ENCODE results near the gene VTI1B.
"Not testable (repeated sequence)": the region's sequence is repeated elsewhere in the genome, so short reads cannot be mapped to it uniquely, and the experiment has no call there.

VTI1B gene, protein sequence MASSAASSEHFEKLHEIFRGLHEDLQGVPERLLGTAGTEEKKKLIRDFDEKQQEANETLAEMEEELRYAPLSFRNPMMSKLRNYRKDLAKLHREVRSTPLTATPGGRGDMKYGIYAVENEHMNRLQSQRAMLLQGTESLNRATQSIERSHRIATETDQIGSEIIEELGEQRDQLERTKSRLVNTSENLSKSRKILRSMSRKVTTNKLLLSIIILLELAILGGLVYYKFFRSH

DNA sequence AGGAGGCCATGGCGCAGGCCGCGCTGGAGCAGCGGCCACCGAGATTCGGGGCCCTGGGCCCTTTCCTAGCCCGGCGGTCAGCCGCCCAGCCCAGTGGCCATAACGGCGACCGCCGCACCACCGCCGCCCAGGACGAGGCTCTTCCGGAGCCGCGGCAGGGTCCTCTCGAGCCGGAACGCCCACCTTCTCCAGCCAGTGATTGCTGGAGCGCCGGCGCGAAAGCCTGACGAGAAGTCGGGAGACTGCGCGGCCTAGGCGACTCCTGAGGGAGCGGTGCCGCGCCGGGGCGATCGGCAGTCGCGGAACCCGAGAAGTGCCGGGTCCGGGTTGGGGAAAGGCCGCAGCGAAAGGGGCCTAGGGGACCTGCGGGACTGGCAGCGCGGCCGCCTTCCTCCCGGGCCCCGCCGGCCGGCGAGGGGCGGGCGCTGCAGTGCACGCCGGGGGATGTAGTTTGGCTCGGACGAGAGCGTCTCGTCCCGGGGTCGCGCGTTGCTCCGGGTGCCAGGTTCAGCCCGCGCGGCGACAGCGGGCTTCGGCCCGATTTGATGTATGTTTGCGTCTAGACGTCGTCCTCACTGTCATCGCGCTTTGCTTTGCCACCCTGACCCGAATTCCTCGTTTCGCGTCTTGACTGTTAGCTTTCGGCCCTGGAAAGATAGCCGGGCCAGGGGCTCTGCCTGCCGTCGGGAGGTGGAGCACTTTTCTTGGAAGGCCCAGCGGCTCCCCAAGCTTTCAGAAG lies at the start of gene VTI1B:
Gene VTI1B (minus strand): TSS at position 153 of the 739 bp plus-strand sequence. CDS start 143 bp downstream, at position 10.
- peak; percentile 76 to 85 for DNase-seq

- peak; percentile 15 to 61 for DNase-seq
Observed at GRCh38 chr14:67722293-67722692, 47.9 kb upstream of the VTI1B start.

DNA sequence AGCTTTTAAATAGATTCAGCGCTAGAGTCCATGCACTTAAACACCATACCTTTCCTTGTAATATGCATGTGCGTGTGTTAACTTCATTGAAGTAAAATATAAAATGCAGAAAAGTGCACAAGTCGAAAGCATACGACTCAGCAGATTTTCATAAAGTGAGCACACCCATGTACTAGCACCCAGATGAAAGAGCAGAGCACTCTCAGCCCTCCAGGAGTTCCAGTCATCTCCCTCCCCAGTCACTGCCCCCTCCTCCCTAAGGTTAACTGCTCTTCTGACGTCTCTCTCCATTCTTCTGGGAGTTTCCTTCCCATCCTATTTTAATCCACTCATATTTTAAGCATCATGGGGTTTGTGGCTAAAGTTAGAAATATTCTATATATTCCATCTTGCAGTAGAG lies 47.4 kb upstream of the VTI1B start:
- no peak for DNase-seq

- DNase-seq: no peak
Observed at GRCh38 chr14:67719866-67720265, 45.4 kb upstream of the VTI1B start.

GRCh38 chr14:67719385-67719784 lies 45.0 kb upstream of the VTI1B start:
- DNase-seq: not testable (repeated sequence)

GRCh38 chr14:67718265-67718664 lies 43.8 kb upstream of the VTI1B start:
- DNase-seq: no peak

DNA sequence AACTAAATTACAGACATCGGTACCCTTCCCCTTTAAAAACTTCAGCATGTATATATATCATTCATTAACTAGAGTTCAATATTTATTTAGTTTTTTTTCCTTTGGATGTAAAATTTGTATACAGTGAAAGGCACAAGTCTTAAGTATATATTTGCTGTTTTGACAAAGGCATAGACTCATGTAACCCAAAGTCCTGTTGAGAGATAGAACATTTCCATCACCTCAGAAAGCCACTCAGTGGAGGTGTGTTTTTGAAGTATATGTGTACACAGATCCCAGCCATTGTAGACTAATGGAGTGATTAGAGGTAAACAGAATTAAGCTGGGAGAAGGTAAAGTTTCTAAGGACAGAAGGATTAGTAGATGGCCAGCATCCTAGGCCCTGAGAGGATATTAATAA lies 42.6 kb upstream of the VTI1B start:
- DNase-seq: no peak

- no peak for DNase-seq
Observed at GRCh38 chr14:67710209-67710608, 35.8 kb upstream of the VTI1B start.

DNA sequence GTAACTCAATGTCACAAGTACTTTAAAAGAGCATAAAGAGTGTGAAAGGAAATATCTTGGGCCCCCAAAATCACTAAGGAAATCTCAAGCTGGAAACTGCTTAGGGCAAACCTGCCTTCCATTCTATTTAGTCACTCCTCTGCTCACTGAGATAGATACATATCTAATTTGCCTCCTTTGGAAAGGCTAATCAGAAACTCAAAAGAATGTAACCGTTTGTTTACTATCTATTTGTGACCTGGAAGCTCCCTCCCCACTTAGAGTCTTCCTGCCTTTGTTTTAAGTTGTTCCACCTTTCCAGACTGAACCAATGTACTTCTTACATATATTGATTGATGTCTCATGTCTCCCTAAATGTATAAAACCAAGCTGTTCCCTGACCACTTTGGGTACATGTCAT lies 35.4 kb upstream of the VTI1B start:
- DNase-seq: not testable (repeated sequence)

GRCh38 chr14:67709346-67709745 lies 34.9 kb upstream of the VTI1B start:
- DNase-seq: not testable (repeated sequence)

GRCh38 chr14:67705211-67705610 lies 30.8 kb upstream of the VTI1B start:
- DNase-seq: no peak

DNA sequence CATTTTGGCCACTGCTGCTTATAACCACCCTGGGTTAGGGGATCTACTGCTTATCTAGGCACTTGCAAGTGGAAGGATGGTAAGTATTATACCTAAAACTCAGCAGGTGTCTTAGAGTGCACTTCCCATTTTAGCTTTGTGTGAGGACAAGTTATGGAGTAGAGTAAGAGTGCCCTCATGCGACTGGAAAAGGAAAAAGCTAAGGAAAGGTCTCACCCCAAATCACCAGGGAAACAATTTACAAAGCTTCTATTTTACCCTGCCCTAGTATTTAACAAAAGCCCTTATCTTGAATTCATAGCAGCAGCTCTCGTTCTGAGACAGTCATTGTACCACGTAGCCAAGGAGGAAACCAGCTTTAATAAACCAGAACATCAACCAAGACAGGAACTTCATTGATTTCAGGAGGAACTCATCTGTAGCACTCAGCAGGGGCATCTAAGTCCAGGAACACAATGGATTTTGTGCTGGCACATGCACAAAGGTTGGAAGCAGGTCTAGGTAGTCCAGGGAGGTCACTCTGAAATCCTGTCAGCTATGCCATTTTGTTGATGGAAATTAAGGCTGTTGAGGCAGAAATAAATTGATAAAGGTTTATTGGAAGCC lies 30.2 kb upstream of the VTI1B start:
- DNase-seq: peak; percentile 63 to 84

DNA sequence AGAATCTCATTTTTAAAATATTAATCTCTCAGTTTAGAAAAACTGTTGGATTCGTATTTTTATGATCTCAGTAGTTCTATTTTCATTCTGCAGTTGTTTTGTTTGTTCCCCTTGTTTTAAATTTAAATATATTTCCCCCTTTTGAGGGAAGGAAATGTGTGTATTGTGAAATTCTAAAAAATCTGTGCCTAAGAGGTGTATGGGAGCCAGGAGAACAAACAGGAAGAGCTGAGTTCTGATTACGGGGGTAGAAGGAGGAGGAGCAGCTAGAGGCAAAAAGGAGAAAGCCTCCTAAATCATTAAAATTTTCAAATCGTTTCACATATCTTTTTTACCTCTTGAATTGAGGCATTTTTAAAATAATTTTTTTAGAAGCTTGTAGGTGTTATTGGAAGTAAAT lies 29.6 kb upstream of the VTI1B start:
- no peak for DNase-seq

- not testable (repeated sequence) for DNase-seq
Observed at GRCh38 chr14:67701492-67701891, 27.1 kb upstream of the VTI1B start, which contains the start of gene RDH12. TSS of gene RDH12 (plus strand) at chr14:67701886. CDS start at chr14:67722643, 20,757 bp downstream.

- DNase-seq: no peak
Observed at GRCh38 chr14:67698179-67698578, 23.7 kb upstream of the VTI1B start.

GRCh38 chr14:67697006-67697405 lies 22.6 kb upstream of the VTI1B start:
- DNase-seq: no peak

- peak; percentile 99 for DNase-seq
Observed at GRCh38 chr14:67695394-67695949, 21.0 kb upstream of the VTI1B start, which contains the start of gene RDH11. TSS of gene RDH11 (minus strand) at chr14:67695764. CDS start at chr14:67695703, 61 bp downstream.

- peak; percentile 57 to 85 for DNase-seq
Observed at GRCh38 chr14:67694791-67695393, 20.5 kb upstream of the VTI1B start.

DNA sequence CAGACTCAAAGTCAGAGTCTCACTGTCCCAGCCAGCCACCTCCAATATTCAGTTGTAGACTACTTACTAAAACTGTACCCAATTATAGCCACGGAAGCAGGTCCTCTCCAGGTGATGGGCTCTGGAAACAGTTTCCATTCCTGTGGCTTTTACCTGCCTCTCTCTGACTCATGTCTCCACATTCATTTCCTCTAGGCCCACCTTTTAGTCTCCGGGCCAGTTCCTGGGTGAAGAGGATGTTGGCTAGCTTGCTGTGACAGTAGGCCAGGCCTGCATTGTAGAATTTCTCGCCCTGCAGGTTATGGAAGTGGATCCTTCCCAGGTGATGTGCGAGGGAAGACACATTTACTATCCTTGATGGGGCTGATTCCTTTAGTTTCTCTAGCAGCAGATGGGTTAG lies 15.6 kb upstream of the VTI1B start:
- no peak for DNase-seq

DNA sequence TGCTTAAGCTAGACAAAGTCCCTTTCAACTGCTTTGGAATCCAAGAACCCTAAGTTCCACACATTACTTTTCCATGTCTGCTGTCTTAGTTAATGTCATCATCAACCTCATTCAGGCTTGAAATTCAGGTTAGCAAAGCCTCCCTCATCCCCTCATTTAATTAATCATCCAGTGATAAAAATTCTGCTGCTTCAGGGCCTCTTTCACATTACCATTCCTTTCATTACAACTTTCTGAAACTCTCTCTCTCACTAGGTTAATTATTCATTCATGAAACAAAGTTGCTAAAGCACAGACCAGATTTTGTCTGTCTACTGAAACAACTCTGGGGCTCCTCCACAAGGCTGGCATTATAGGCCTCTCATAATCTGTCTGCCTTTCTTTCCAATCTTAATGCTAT lies 9.4 kb upstream of the VTI1B start:
- DNase-seq: no peak

GRCh38 chr14:67680941-67681340 lies 6.5 kb upstream of the VTI1B start:
- no peak for DNase-seq

GRCh38 chr14:67680121-67680602 lies 5.7 kb upstream of the VTI1B start:
- no peak for DNase-seq

GRCh38 chr14:67679006-67679405 lies 4.6 kb upstream of the VTI1B start:
- DNase-seq: no peak

All from NCI-H524 (cell line).